ENCODE measurements around the gene SCGB1A1.

- no peak for TF ChIP-seq CTCF (IDR thresholded peaks at IDR 0.05; ENCODE audit: insufficient read depth, low read length)
- TF ChIP-seq GABPA (IDR thresholded peaks at IDR 0.05; ENCODE audit: low read depth), result no peak
- no peak for TF ChIP-seq REST (IDR thresholded peaks at IDR 0.05; ENCODE audit: insufficient replicate concordance, low read depth)
- no peak for TF ChIP-seq POLR2AphosphoS5 (IDR thresholded peaks at IDR 0.05; ENCODE audit: low read depth)
- no peak for TF ChIP-seq SPI1 (IDR thresholded peaks at IDR 0.05; ENCODE audit: borderline replicate concordance, low read depth)
These were observed 31.5 kb upstream of the SCGB1A1 start for GRCh38 chr11:62387381-62387780.
